Esophagus mucosa (tissue), 1 donor: ENCODE results near the gene CDV3. TPM values are rescaled to one million over a fixed set of nuclear protein-coding genes. Genes with fewer than 3 reads are reported as not detected.
A peak's percentile ranks its signal among the peaks of the same experiment; 100 is the strongest.

Experiments used
- ATAC-seq: fragments of 200-7000 bp; cut with Tn5 transposase; one replicate; pipeline ENCODE4 v1.9.1; 2020
- total RNA-seq: library from RNA; stranded (reverse); gene quantifications from one replicate; pipeline ENCODE4 v1.2.4, GENCODE V29; 2023
- donor health status: DM: yes; HTN: yes; CAD: no.

Gene CDV3
- total RNA-seq, 1 donor from 2014 or later, result 104 TPM

DNA sequence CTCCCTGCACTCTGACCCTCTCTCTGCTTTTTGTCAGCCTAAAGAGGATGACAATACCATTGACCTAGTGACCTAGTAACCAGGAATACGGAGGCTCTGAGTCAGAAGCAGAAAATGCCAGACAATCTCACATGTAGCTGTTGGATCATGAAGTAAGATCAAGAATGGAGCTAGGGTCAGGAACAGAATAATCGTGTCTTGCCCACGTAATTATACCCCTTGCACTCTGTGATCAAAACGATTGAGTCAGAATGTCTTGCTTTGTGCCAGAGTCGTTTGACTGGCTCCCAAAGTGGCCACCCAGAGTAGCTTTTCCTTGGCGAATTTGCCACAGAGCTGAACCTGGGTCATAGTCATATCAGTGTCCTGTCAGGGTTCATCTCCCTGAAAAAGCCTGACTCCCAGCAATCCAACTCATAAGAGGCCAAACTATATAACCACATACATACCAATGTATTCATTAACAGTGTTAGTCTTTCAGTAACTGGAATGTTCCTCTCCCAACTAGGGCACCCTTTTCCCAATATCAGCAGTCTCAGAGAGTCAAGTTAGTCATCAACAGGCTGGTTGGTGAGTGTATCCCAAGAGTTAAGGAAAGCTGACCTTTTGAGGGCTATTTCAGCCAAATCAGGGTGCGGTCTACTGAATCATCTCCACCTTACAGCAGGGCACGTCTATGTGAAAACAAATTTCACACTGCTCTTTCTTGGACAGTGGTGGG is 5.0 kb upstream of the CDV3 start:
- peak; percentile 5 for ATAC-seq

DNA sequence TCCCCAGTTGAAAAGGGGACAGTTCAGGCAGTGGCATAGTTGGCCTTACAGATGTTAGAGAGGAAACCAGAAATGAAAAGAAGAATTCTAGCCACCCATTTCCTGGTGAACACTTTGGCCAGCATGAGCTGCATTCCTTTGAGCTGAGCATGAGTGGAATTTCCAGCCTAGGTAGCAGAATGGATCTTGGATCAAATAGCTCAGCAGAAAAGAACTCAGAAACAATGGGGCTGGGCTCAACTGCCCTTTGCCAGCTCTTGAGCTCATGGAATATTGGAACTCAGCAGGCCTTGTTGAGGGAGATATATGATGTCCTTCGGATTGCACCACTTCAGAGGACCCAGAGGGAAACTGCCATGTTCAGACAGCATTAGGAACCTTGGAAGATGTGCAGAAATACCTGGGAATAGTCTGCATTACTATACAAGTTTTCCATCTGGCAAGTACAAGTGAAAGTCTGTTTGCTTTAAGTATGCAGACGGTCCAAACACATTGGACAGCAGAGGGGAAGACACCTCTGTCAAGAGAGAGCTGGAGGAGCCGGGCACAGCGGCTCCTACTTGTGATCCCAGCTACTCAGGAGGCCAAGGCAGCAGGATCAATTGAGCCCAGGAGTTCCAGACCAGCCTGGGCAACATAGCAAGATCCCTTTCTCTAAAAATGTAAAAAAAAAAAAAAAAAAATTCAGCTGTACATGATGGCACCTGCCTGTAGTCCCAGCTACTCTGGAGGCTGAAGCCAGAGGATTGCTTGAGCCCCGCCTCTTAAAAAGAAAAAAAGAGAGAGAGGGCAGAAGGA is 3.1 kb upstream of the CDV3 start:
- no peak for ATAC-seq

DNA sequence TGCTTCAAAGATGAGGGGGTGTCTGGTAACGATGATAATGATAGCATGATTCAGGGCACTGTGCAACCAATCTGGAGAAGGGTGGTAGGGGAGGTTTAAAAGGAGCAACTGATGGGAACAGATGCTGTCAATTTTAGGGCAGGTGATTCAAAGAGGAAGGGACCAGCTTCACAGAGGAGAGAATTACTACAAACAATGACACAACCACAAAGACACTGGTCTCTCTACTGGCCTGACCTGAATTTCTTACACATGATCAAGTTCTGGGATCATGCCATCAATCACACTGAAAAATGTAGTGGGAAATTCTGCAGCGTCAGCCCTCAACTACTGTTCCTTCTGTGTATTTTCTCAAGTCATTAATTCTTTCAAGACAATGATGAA is 2.6 kb upstream of the CDV3 start:
- no peak for ATAC-seq

DNA sequence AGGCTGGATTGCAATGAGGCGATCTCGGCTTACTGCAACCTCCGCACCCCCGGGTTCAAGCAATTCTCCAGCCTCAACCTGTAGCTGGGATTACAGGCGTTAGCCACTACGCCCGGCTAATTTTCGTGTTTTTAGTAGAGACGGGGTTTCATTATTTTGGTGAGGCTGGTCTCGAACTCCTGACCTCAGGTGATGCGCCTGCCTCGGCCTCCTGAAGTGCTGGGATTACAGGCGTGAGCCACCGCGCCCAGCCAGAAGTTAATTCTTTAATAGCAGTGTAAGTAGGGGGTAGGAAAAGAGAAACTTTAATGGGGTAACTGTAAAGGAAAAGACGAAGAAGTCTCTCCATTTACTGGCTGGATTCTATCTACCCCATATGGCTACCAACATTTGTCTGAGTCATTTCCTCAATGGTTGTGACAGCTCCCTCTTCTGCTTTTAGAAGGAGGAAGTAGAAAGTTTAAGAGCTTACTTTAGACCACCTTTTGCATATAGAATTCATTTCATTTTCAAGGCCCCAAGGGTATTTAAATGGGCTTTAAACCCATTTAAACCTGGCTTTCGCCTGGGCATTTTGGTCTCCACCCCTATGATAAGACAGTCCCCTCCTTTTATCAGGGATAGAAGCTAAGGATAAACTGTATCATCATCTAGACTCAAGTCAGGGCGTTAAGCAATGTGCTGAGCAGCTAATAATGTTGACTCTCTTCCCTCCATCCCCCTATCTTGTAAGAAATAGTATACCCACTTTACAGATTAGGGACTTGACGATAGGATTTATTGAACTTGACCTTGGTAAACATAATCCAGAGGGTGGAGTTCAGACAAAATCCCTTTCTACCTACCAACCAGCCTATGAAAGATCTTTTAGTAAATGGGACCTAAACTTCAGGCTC is 1.1 kb upstream of the CDV3 start:
- ATAC-seq, result no peak

DNA sequence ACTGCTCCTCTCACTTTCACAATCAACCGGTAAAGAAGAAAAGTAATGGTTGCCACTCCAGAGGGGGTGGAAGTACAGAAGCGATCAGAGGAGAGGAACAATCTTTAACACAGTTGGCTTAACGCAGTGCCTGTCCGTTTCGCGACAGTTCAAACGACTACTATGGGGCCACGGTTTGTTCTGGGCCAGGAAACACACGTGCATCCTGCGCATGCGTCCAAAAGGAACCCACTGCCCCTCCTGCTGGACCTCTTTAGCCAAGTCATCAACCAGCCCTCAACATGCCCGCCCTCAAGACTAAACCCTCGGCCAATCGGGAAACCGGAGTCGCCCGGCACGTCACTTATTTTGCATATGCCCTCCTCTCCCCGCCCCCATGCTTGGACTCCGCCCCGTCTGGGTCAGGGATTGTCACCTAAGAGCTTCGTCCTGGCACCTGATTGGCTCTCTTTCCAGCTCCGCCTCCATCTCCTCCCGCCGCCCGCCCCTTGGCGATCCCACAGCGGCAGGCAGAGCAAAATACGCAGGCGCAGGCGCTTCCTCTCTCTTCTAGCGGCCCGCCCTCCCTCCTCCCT is 345 bp upstream of the CDV3 start:
- peak; percentile 96 for ATAC-seq

DNA sequence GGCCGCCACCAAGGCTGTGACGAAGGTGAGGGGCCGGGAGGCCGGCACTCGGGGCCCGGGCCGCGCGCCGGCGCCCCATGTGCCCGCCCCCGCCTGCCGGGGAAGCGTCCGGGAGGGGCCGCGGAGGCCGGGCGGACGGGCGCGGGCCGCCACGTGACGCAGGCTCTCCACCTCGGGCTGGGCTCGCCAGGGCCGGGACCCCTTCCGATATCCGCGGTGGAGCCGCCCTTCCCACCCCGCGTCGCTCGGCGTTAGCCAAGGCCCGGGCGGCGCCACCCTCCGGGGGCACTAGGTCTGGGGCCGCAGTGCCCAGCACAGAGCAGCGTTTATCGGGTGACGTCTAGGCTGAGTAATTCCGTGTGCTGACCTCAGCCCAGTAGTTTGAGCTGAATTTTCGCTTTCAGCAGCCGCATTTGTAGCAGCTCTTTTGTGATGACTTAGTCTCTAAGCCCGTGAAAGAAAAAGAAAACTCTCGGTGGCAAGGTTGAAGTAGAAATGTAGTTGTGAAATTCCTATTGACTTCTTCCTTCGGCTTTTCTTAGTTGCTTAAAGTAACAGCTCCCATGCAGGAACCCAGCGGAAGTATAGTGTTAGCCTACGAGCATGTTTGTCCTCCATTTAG is 885 bp downstream of the CDV3 start:
- ATAC-seq, result peak; percentile 31

DNA sequence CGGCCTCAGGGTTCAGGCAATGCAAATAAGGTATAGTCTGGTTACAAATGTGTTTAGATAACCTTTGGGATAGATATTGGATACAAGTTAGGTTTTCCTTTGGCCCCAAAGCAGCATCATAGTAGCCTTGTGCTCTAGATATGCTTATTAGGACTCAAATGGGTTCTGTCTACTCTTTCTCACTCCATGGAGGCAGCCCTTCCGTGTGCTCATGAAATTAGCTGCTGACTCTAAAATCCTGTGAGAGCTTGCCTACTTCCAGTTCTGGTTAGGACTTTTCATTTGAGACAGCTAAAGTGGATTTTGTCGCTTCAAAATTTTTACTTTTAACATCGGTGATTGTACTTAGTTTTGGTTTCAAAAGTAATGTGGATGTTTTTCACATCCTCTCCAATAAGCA is 1.6 kb downstream of the CDV3 start:
- ATAC-seq, result no peak

DNA sequence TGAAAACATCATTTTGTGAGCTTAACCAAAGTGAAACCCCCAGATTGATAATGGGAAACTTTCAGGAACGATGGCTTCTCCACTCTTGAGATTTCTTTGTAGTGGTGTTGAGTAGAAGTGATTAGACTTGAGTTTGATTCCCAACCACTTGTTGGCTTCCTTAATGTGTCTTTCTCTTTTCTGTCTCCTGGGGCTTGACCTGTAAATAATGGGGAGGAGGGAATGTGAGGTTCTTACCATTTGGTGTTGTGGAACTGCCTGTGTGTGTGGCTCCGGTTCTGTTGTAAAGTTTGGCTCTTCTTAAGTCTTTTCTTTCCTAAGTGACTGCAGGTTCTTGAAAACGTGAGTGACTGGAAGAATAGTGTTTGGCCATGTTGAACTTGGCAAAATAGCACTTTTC is 2.7 kb downstream of the CDV3 start:
- no peak for ATAC-seq

DNA sequence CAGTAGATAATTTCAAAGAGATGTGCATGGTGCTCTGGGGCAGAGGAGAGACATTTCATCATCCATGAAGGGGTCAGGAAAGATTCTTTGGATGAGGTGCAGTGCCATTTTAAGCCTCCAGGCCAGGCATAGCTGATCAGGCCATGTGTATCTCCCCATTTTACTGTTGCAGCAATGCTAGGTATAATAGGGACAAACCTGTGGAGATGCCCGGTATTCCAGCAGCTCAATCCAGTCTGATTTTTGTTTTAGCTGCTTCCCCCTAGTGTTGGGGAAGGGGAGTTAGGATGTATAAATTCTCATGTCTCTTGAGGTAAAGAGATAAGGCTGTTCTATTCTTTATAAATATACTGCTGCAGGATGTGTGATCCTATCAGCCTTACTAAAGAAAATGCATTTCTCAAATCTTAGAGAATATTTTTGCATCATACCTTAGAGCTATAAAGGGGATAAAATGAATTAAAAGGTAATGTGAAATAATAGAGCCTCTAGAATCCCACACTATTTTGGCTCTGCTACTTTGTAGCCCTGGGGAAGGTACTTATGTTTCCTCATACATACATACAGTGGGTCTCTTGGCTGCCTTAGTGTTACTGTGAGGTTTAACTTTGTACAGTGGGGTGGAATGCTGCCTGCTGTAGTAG is 5.2 kb downstream of the CDV3 start:
- no peak for ATAC-seq

DNA sequence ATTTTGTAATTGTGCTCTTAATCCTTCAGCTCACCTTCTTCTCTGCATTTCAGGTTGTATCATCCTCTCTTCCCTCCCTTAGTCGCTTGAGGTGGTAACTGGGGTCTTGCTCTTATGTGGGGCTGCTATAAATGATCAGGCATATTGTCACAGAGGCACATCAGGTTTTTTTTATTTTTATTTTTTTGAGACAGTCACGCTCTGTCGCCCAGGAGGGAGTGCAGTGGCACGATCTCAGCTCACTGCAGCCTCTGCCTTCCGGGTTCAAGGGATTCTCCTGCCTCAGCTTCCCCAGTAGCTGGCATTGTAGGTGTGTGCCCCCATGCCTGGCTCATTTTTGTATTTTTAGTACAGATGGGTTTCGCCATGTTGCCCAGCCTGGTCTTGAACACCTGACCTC is 9.9 kb downstream of the CDV3 start:
- ATAC-seq, result no peak

DNA sequence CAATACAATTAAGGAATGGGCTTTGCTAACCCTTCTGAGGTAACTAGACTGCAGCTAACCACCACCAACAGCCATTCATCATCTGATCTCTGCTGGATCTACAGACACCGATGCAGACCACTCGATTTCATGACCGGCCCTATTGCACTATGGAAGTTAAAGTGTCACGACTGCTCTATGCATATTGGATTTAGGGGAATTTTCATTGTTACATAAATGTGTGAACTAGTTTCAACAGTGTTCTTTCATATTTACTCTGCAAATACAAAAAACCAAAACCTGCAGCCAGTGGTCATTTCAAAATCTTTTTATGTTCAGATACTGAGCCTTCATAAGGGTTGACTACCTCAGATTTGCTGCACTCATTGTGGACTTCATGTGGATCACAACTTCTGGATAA is 14.5 kb downstream of the CDV3 start:
- no peak for ATAC-seq

DNA sequence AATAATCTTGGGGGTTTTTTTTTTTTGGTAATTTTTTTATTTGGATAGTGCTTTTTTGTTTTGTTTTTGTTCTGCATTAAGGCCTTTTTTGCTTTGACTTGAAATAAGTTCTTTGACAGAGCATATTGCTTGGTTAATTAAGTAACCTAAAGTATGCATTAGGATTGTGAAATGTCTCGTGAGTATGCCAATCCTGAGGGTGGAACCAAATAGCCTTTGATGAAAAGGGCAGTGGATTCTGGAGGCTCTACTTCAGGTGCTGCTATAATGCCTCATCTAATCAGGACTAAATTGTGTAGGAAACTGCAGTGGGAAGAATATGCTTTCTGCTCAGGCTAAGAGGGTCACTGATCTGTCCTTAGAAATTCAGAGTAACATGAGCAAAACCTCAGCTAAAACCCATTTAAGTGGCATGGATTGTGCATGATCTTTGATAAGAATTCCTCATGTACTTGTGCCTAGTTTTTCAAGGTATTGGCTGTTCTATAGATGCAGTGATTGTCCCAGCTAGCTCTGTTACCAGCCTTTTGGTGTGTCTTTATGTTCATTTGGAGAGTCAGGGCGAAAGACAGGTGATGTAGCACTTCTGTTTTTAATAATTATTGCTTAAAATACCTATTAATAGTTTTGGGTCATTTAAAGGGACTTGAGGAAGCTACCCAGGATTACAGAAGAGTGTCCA is 15.4 kb downstream of the CDV3 start:
- ATAC-seq, result no peak

DNA sequence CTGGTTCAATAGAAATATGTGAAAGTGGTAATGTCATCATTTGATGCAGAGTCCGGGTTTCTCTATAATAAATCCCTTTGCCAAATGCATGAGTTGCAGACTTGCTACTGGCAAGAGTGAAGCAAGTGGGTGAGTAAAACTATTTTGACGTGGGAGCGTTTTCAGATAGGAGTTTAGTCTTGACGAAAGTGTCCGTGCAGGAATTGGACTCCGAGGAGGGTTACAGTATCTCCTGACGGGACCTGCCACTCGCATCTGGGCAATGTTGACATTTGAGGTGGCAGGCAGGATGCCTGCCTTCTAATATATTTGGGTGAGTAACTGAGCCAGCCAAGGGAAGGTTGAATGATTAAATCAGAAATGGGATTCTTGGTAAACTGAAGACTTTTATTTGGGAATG is 16.0 kb downstream of the CDV3 start:
- ATAC-seq, result no peak

DNA sequence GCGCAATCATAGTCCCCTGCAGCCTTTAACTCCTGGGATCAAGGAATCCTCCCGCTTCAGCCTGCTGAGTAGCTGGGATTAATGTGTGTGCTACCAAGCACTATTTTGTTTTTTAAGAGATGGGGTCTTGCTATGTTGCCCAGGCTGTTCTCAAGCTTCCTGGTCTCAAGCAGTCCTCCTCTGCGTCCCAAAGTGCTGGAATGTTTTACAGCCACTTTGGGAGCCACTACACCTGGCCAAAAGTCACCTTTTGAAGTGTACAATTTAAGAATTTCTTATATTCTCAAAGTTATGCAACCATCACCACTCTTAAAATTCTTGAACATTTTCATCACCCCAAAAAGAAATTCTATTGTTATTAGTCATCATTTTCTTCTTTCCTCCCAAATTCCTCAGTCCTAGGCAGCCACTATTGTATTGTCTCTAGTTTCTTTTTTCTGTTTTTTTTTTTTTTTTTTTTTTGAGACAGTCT is 17.8 kb downstream of the CDV3 start:
- ATAC-seq, result no peak

DNA sequence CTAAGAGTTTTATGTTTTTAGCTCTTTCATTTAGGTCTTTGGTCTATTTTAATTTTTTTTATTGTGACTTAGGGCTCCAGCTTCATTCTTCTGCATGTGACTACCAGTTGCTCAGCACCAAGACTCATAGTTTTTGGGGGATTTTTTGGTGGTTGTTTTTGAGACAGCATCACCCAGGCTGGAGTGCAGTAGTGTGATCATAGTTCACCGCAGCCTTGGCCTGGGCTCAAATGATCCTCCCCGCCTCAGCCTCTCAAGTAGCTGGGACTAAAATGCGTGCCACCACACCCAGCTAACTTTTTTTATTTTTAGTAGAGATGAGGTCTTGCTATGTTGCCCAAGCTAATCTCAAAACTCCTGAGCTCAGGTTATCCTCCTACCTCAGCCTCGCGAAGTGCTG is 19.4 kb downstream of the CDV3 start:
- no peak for ATAC-seq

DNA sequence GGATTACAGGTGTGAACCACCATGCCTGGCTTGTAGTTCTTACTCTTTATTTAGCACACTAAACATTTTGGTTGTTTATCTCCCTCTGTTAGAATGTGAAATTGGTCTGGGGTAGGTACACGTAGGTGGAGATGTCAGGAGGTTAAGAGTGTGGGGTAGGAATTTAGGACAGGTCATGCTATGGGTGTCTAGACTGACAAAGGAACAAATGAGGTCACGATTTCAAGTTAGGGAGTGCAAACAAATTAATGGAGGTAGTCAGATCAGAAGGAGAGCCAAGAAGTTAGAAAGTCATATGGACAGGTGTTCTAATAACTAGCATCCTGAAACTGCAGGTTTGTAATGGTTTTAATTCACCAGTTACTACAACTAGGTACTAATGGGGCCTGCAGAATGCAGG is 19.8 kb downstream of the CDV3 start:
- ATAC-seq, result no peak

DNA sequence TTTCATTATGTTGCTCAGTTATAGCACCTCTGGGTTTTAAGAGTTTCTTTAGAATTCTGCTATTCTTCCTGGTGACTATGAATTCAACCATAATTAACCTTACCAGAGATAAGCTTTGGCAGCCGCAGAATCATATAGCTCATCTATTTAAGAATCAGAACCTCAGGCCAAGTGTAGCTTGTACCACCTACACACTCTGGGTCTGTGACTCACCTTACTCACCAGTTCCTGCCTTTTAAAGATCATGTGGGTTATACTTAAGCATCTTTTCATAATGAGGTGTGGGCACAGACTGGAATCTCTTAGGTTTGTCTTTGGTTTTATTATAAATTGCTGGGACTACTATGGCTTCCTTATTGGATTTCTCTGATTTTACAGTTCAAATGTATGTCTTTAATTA is 21.9 kb downstream of the CDV3 start:
- ATAC-seq, result no peak

DNA sequence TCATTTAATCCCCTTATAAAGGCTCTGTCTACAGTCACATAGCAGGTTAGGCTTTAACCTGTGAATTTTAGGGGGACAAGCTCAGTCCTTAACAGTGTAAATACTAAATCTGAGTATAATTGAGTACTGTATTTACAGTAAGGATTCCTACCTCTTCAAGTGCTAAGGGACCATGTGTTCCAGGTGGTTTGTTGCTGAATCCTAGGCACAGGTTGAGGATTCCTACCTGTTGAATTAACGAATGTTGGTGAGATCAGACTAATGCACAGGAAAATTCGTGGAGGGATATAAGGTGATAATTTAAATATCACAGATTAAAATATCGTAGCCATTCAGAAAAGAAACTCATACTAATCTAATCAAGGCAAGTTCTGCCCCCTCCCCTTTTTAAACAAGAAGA is 24.9 kb downstream of the CDV3 start:
- ATAC-seq, result no peak

DNA sequence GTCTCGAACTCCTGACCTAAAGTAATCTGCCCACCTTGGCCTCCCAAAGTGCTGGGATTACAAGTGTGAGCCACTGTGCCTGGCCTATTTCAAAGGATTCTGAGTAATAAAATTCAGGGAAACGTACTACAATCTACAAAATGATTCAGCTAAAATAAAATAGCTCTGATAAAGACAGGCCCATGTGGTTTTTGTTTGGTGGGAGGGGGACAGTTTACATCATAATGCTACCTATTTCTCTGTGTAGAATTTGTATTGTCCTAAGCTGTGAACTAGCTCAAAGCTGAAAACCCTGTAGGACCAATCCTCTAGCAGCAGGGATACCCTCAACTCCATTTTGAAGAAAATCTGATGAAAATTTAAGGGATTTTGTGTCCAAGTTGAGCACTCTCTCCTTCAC is 25.8 kb downstream of the CDV3 start:
- ATAC-seq, result no peak

DNA sequence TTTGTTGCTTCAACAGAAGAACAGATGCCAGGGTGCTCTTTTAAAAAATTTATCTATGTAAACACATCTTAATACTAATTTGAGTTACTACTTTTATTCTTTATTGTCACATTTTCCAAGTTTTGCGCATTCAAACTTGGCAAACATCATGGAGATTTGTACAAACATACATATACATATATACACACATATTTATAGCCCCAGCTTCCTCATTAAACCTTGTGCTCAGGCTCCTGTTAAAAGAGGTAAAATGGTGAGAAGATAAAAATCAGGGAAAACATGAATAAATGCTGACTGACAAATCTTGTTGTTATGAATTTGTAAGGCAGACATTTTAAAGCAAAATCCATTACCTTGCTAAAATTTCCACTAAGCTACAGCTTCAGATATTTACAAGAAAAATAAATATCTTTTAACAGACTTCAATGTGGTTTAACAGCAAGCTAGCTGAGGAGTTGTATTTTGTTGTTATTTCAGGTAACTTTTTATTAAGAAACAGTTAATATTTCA is 27.1 kb downstream of the CDV3 start:
- no peak for ATAC-seq

DNA sequence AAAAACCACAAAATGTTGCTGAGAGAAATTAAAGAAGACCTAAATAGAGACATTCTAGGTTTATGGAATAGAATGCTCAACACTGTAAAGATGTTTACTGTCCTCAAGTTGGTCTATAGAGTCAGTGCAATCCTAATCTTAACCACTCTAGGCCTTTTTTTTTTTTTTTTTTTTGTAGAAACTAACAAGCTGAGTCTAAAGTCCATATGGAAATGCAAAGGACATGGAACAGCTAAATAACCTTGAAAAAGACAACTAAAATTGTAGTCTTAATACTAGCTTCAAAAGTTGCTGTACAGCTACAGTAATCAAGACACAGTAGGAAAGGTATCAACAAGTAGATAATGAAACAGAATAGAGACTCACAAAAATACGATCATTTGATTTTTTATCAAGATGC is 32.9 kb downstream of the CDV3 start:
- ATAC-seq, result no peak
